Measurements from ENCODE around the gene NOG. TPM values are rescaled to one million over a fixed set of nuclear protein-coding genes. Genes with fewer than 3 reads are reported as not detected.

NOG gene
- total and polyA plus RNA-seq, 9 of the 15 experiments (the other 6 are each of a cell fraction or from before 2014, with no cell fraction given), result not detected

DNA sequence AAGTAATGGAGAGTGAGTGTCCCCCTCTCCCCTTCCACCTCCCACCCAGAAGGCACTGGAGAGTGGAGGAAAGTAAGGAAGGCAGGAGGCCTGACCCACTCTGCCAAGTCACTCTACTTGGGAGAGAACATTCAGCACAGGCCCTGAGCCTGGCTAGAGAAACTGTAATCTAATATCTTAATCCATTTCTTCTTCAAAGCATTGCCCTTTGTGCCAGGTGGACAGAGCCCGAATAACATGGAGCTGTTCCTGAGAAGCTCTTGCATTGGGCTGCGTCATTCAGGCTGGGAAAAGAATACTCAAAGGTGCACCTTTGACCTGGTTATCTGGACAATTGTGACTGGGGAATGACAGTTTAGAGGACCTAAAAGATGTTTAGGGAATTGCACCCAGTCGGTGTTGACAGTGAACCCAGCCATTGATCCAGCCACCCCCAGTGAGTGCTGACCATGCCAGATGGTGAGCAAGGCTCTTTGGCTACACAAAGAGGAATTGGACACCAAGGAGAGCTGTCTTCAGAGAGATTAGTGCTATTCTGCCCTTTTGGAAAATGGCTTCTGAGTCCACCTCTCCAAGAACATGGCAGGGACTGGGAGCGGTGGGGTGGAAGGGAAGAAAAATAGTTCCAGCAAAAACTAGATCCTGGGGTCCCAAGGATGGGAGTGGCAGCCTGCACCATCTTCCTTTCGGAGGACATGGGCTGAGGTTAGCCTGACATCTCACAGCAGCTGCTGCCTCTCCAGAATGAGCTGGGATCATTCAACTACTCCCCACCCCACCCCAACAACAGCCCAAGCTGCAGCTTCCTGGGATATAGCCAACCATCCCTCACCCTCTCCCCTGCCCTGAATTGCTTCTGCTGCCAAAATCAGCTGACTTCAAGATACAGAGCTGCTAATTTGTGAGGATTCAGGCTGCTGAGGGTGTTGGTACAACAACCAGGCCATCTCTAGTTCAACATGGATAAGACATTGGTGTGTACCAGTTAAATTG is 11.6 kb upstream of the NOG start:
- no peaks in the 10 kb centered on the region for H3K9me3 ChIP-seq (replicated peaks; ENCODE audit: control insufficient read depth, insufficient read depth, low read depth, low read length)
- no peak overlapping the region for H3K9ac ChIP-seq (ENCODE audit: insufficient read depth in 1 of 2, low read depth in 2 of 2, low read length in 2 of 2)
- ChIA-PET CTCF (ENCODE audit: low intra/inter-chr PET ratio) (no interaction called here), POLR2A (no interaction called here)
- in situ Hi-C loops (cut with MboI), result no loop called here
- intact Hi-C loops (cut with micrococcal nuclease), result no loop called here
- DNase-seq (ENCODE audit: extremely low read depth in 1 of 4, low spot score in 3 of 4), result no peak
- H3K9me1 ChIP-seq (ENCODE audit: control insufficient read depth, insufficient read depth, low read length), result no peaks in the 10 kb centered on the region
- no peaks in the 10 kb centered on the region for H3K4me1 ChIP-seq (replicated peaks in 1 of 2; ENCODE audit: control insufficient read depth in 2 of 2, insufficient read depth in 2 of 2, low read length in 2 of 2)
- H3K4me3 ChIP-seq, result no peak overlapping the region
- no peak overlapping the region for H3K27ac ChIP-seq (ENCODE audit: extremely low read depth, low read depth, low read length)
- BruUV-seq (replicated peaks), result no TSS peak
- H3K36me3 ChIP-seq (ENCODE audit: control insufficient read depth, insufficient read depth, low read length), result no peaks in the 10 kb centered on the region
- no peaks in the 10 kb centered on the region; a peak in 1 of 5 replicates for H3K27me3 ChIP-seq (ENCODE audit: control insufficient read depth in 2 of 2, insufficient read depth in 2 of 2, low read length in 2 of 2)
- no peak for TF ChIP-seq MTA2 (IDR thresholded peaks at IDR 0.05; ENCODE audit: low read depth)
- TF ChIP-seq FOXA3 (CRISPR knock-in tag; conservative IDR thresholded peaks at IDR 0.05 in 1 of 2, IDR thresholded peaks at IDR 0.05 in 1 of 2), result no peak
- TF ChIP-seq, protein P1, sequence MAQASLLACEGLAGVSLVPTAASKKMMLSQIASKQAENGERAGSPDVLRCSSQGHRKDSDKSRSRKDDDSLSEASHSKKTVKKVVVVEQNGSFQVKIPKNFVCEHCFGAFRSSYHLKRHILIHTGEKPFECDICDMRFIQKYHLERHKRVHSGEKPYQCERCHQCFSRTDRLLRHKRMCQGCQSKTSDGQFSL (CRISPR knock-in tag; IDR thresholded peaks at IDR 0.05), result no peak
- TF ChIP-seq, protein P1 (tag; IDR thresholded peaks at IDR 0.05), result no peak
- no peak for TF ChIP-seq ZNF507 (tag; conservative IDR thresholded peaks at IDR 0.05)
- no peak for TF ChIP-seq NCOA2 (IDR thresholded peaks at IDR 0.05; ENCODE audit: partially characterized antibody in 2 of 2)
- no peak for TF ChIP-seq HLTF (IDR thresholded peaks at IDR 0.05)
- TF ChIP-seq PML (IDR thresholded peaks at IDR 0.05; ENCODE audit: low read length), result no peak
- TF ChIP-seq, protein P2, sequence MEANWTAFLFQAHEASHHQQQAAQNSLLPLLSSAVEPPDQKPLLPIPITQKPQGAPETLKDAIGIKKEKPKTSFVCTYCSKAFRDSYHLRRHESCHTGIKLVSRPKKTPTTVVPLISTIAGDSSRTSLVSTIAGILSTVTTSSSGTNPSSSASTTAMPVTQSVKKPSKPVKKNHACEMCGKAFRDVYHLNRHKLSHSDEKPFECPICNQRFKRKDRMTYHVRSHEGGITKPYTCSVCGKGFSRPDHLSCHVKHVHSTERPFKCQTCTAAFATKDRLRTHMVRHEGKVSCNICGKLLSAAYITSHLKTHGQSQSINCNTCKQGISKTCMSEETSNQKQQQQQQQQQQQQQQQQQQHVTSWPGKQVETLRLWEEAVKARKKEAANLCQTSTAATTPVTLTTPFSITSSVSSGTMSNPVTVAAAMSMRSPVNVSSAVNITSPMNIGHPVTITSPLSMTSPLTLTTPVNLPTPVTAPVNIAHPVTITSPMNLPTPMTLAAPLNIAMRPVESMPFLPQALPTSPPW (CRISPR knock-in tag; IDR thresholded peaks at IDR 0.05), result no peak
- TF ChIP-seq RBM22 (IDR thresholded peaks at IDR 0.05; ENCODE audit: low read depth, low read length, poor library complexity, severe bottlenecking), result no peak
- H4K20me1 ChIP-seq (replicated peaks; ENCODE audit: control insufficient read depth, insufficient read depth, low read length), result no peaks in the 10 kb centered on the region
- H3K4me2 ChIP-seq (ENCODE audit: insufficient read depth, low read length), result no peak overlapping the region
- 0% methylated on average over 5 of the region's 5 CpGs for WGBS (ENCODE audit: insufficient coverage, low coverage, missing lambda C conversion rate)
- no peak for ATAC-seq
- H2AFZ ChIP-seq (ENCODE audit: low read depth, low read length), result no peak overlapping the region
- FAIRE-seq, result no peak
- H3K79me2 ChIP-seq (ENCODE audit: control insufficient read depth, insufficient read depth, low read length), result no peaks in the 10 kb centered on the region

All from K562 (cell line).